ENCODE measurements around the gene DNMT3A. TPM values are rescaled to one million over a fixed set of nuclear protein-coding genes. Genes with fewer than 3 reads are reported as not detected.

The DNMT3A gene
- total and polyA plus RNA-seq, 4 donors: 33.7 to 52.3 (median 43.0) TPM

DNA sequence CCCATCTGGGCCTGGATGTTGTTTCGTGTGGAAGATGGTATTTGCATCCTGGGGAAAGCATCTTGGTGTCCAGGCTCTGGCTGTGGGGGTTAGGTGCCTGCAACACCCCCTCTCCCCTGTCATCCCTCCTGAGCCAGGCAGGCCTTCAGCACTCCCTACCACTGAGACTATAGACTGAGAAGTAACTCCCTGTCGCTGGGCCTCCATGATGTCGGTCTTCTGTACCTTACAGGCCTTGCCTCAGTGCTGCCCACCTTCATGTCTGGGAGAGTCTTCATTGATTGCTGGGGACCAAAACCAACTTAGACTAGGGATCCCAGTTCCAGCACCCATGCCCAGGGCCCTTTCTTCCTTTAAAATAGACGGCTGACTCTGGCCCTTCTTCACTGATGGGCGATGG is 33.1 kb upstream of the DNMT3A start:
- Histone ChIP-seq H3K27ac (ENCODE audit: low read depth, low read length) (no peak overlapping the region), H3K9me3 (ENCODE audit: control insufficient read depth, insufficient read depth, low read length) (no peaks in the 10 kb centered on the region), H3K4me1 (ENCODE audit: control insufficient read depth, insufficient read depth, low read length) (peaks cover 49% of the 10 kb centered on the region), H3K36me3 (ENCODE audit: control insufficient read depth, insufficient read depth, low read length) (peaks cover 19% of the 10 kb centered on the region), H3K27me3 (ENCODE audit: control insufficient read depth, insufficient read depth, low read length) (no peaks in the 10 kb centered on the region), H3K4me3 (ENCODE audit: low read depth, low read length) (no peak overlapping the region)
- 96% methylated on average over 4 of the region's 5 CpGs for WGBS (ENCODE audit: insufficient coverage)
- no peak for DNase-seq (ENCODE audit: low read depth in 4 of 6, low spot score in 6 of 6)

DNA sequence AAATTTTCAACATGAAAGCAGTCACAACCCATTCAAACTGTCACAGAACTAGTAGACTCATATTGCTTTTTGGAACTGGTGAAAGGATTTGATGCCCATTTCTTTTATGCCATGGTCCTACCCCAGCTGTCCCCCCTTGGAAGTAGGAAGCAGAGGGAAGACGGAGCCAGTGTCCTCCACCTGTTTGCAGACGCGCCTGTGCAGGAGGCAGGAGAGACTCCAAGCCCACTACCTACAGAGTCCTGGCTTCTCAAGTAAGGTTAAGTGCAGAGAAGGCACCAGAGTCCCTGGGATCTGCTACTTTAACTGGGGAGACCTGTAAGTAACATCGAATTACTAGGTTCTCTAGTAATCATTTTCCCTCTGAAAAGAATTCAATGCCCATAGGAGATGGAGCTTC is 32.7 kb upstream of the DNMT3A start:
- no peaks in the 10 kb centered on the region for H3K9me3 ChIP-seq (ENCODE audit: control insufficient read depth, insufficient read depth, low read length)
- WGBS (ENCODE audit: insufficient coverage): 95% methylated on average over 3 of the region's 4 CpGs
- DNase-seq (ENCODE audit: low read depth in 4 of 6, low spot score in 6 of 6): no peak
- no peak overlapping the region for H3K27ac ChIP-seq (ENCODE audit: low read depth, low read length)
- no peaks in the 10 kb centered on the region for H3K27me3 ChIP-seq (ENCODE audit: control insufficient read depth, insufficient read depth, low read length)
- peaks cover 49% of the 10 kb centered on the region for H3K4me1 ChIP-seq (ENCODE audit: control insufficient read depth, insufficient read depth, low read length)
- H3K4me3 ChIP-seq (ENCODE audit: low read depth, low read length): no peak overlapping the region
- H3K36me3 ChIP-seq (ENCODE audit: control insufficient read depth, insufficient read depth, low read length): peaks cover 19% of the 10 kb centered on the region

DNA sequence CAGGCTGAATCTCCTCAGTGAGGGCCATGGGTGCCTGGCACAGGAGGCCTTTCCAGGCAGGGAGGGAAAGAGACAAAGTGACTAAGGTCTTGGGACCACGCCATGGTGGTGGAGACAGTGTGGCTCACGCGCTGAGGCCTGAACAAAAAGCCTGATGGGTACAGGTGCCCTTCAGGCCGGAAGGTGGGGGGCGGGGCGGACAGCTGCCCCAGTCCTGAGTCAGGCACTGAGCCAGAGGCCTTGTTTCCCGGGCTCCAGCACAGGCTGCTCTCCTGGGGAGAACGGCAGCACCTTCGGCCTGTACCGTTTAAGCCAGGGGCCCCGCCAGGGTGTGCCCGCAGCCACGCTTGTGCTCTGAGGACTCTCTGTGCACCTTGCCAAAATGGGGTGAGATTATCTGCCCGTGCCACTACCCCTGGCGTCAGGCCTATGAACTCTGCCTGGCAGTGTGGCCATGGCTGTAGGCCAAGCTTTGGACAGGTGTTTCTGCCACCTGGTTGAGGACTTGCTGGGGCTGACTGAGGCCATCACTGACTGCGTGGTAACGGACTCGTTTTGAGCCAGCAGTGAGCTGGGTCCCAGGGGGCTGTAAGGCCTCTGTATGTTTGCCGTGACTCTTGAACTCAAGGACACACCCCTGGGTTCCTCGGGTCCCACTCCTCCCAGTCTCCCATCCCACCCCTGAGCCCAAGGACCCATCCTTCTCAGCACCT is 31.7 kb upstream of the DNMT3A start:
- Histone ChIP-seq H3K36me3 (ENCODE audit: control insufficient read depth, insufficient read depth, low read length) (peaks cover 15% of the 10 kb centered on the region), H3K4me3 (ENCODE audit: low read depth, low read length) (no peak overlapping the region), H3K9me3 (ENCODE audit: control insufficient read depth, insufficient read depth, low read length) (no peaks in the 10 kb centered on the region), H3K27me3 (ENCODE audit: control insufficient read depth, insufficient read depth, low read length) (no peaks in the 10 kb centered on the region), H3K4me1 (ENCODE audit: control insufficient read depth, insufficient read depth, low read length) (peaks cover 53% of the 10 kb centered on the region), H3K27ac (ENCODE audit: low read depth, low read length) (no peak overlapping the region)
- 78% methylated on average over 20 of the region's 20 CpGs for WGBS (ENCODE audit: insufficient coverage)
- no peak for DNase-seq (ENCODE audit: low read depth in 4 of 6, low spot score in 6 of 6)

DNA sequence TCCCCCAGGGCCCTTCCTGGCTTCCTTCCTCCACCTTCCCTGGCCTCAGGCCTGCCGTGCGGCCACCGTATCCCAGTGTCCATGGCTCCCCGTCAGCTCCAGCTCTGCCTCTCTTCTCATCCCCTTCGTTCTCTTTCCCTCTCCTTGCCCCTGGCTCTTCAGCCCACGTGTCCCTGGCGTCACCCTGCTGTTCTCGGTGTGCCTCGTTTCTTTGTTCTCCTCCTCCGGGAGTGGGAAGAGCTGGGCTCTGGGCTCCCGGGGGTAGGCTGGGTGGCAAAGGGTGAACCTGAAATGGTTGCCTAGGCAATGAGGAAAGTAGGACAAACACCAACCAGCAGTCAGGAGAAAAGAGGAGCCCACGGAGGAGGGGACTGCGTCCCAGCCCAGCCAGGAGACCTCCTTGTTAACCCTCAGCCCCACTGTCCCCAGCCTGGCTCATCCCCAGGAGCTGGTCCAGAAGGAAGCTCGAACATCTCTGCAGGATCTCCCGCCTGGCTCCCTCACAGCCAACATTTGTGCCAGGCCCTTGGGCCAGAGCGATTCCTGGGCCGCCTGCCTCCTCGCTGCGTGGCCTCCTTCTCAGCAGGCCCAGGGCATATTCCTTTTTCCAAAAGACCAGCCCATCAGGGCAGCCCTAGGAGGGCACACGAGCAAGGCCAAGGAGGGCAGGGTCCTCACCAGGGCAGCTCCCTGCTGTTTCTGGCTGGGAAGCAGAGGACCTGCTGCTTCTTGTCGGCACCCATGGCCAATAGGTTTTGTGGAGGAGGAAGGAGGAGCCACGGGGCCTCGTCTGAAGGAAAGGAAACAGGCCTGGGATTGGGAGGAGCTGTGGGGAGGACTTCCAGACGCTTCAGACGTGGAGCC is 30.9 kb upstream of the DNMT3A start:
- no peaks in the 10 kb centered on the region for H3K27me3 ChIP-seq (ENCODE audit: control insufficient read depth, insufficient read depth, low read length)
- 52% methylated on average over 18 of the region's 25 CpGs for WGBS (ENCODE audit: insufficient coverage)
- H3K4me1 ChIP-seq (ENCODE audit: control insufficient read depth, insufficient read depth, low read length): peaks cover 52% of the 10 kb centered on the region
- DNase-seq (ENCODE audit: low read depth in 4 of 6, low spot score in 6 of 6): peak in 2 of 6 donors; percentile 43 to 46
- H3K9me3 ChIP-seq (ENCODE audit: control insufficient read depth, insufficient read depth, low read length): no peaks in the 10 kb centered on the region
- H3K4me3 ChIP-seq (ENCODE audit: low read depth, low read length): no peak overlapping the region
- H3K27ac ChIP-seq (ENCODE audit: low read depth, low read length): no peak overlapping the region
- peaks cover 12% of the 10 kb centered on the region for H3K36me3 ChIP-seq (ENCODE audit: control insufficient read depth, insufficient read depth, low read length)

DNA sequence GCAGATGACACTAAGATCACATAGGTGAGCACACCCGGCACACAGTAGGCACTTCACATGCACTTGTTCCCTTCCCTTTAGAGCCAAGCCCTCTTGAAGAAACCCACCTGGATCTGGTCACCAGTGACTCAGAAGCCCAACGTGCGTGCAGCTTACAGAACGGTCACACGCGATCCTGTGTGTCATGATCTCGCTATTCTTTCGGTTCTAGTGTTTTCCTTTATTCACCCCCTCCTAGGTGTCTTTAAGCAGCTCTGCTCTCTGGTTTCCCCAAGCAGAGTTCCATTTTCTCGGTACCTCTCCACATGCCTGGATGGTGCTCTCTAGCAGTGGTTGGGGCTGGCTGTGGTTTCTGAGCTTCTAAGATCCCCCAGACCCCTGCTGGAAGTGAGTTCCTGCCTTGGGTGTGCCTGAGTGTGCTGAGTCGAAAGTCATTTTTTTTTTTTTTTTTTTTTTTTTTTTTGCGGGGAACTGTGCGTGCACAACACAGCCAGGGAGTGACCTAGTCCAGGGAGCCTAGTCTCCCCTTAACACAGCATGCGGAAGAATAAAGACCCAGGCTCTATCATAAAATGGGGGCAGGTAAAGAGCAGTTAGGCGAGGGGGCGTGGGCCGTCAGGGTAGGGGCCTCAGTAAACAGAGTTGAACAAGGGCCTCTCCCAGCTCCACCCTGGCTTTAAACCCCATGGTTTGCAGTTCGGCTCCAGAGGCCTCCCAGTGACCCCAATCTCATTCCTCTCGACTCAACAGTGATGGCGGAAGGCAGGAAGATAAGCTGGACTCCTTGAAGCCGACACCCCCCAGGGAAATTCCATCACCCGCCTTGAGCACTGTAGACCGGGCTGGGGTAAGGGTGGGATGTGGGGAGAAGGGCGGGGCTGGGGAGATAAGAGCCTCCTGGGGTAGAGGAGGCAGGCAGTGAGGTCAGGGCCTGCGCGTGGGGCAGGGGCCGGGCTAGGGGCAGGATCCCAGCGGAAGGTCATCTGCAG is 29.8 kb upstream of the DNMT3A start:
- DNase-seq (ENCODE audit: low read depth in 4 of 6, low spot score in 6 of 6): no peak
- Histone ChIP-seq H3K4me3 (ENCODE audit: low read depth, low read length) (no peak overlapping the region), H3K4me1 (ENCODE audit: control insufficient read depth, insufficient read depth, low read length) (peaks cover 46% of the 10 kb centered on the region), H3K36me3 (ENCODE audit: control insufficient read depth, insufficient read depth, low read length) (peaks cover 12% of the 10 kb centered on the region), H3K27ac (ENCODE audit: low read depth, low read length) (no peak overlapping the region), H3K27me3 (ENCODE audit: control insufficient read depth, insufficient read depth, low read length) (no peaks in the 10 kb centered on the region), H3K9me3 (ENCODE audit: control insufficient read depth, insufficient read depth, low read length) (no peaks in the 10 kb centered on the region)
- 91% methylated on average over 17 of the region's 27 CpGs for WGBS (ENCODE audit: insufficient coverage)

DNA sequence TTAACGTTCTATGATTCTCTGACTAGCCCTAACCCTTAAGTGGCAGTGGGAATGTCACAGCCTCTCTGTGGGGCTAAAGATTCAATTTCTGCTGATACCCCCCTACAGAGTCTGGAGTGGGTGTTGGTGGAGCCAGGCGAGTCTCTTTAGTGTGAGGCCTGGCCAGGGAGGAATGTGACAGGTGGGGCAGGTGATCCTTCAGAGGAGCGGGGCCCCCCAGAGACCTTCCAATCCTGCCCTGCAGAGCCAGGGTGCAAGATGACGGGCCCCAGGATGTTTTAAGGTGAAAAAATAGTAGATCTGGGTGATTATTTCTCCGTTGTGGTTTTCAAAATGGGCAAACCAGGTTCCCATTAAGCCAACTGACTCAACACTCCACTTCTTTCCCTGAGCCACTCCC is 28.2 kb upstream of the DNMT3A start:
- H3K27me3 ChIP-seq (ENCODE audit: control insufficient read depth, insufficient read depth, low read length): no peaks in the 10 kb centered on the region
- no peak overlapping the region for H3K4me3 ChIP-seq (ENCODE audit: low read depth, low read length)
- no peaks in the 10 kb centered on the region for H3K9me3 ChIP-seq (ENCODE audit: control insufficient read depth, insufficient read depth, low read length)
- no peak overlapping the region for H3K27ac ChIP-seq (ENCODE audit: low read depth, low read length)
- DNase-seq (ENCODE audit: low read depth in 4 of 6, low spot score in 6 of 6): no peak
- WGBS (ENCODE audit: insufficient coverage): 94% methylated on average over 2 of the region's 5 CpGs
- peaks cover 10% of the 10 kb centered on the region for H3K36me3 ChIP-seq (ENCODE audit: control insufficient read depth, insufficient read depth, low read length)
- peaks cover 33% of the 10 kb centered on the region for H3K4me1 ChIP-seq (ENCODE audit: control insufficient read depth, insufficient read depth, low read length)

DNA sequence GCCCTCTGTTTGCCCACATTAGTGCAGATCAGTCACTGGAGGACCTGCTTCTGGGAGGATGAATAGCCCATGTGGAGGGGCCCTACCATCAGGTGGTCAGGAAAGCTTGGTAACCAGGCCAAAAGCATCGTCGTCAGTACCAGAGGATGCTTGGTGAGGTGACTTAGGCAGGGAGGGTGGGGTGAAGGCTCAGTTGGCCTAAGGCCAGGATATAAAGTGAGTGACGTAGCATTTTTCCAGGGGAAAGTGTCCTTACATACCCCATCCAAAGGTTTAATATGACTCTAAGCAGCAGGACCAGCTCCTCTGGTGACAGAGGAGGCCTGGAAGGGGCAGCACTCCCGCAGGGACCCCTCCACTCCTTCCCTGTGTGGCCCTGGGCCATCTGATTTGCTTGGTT is 27.7 kb upstream of the DNMT3A start:
- Histone ChIP-seq H3K36me3 (ENCODE audit: control insufficient read depth, insufficient read depth, low read length) (peaks cover 7% of the 10 kb centered on the region), H3K27ac (ENCODE audit: low read depth, low read length) (no peak overlapping the region), H3K4me1 (ENCODE audit: control insufficient read depth, insufficient read depth, low read length) (peaks cover 33% of the 10 kb centered on the region), H3K9me3 (ENCODE audit: control insufficient read depth, insufficient read depth, low read length) (no peaks in the 10 kb centered on the region), H3K4me3 (ENCODE audit: low read depth, low read length) (no peak overlapping the region), H3K27me3 (ENCODE audit: control insufficient read depth, insufficient read depth, low read length) (no peaks in the 10 kb centered on the region)
- WGBS (ENCODE audit: insufficient coverage): 75% methylated on average over 1 of the region's 4 CpGs
- no peak for DNase-seq (ENCODE audit: low read depth in 4 of 6, low spot score in 6 of 6)

DNA sequence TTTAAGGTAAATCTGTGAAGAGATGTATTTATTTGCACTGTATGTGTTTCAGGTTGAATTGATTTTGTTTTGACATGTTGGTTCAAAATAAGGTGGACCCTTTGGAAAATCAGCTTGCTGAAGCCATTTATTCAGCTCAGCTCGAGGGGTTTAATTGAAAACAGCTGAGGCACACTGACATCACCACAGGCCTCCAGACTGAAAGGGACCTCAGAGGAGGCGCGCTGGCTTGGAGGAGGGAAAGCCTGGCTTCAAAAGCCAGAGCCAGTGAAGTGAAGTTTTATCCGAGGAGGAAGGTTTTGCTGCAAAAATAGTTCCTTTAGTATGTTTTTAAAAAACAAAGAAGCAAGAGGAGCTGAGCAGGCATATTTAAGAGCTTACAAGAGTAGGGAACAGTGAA is 26.9 kb upstream of the DNMT3A start:
- peaks cover 31% of the 10 kb centered on the region for H3K4me1 ChIP-seq (ENCODE audit: control insufficient read depth, insufficient read depth, low read length)
- WGBS (ENCODE audit: insufficient coverage): 64% methylated on average over 4 of the region's 4 CpGs
- H3K4me3 ChIP-seq (ENCODE audit: low read depth, low read length): no peak overlapping the region
- H3K27ac ChIP-seq (ENCODE audit: low read depth, low read length): no peak overlapping the region
- H3K27me3 ChIP-seq (ENCODE audit: control insufficient read depth, insufficient read depth, low read length): no peaks in the 10 kb centered on the region
- peak in 2 of 6 donors; percentile 45 to 61 for DNase-seq (ENCODE audit: low read depth in 4 of 6, low spot score in 6 of 6)
- H3K36me3 ChIP-seq (ENCODE audit: control insufficient read depth, insufficient read depth, low read length): peaks cover 7% of the 10 kb centered on the region
- no peaks in the 10 kb centered on the region for H3K9me3 ChIP-seq (ENCODE audit: control insufficient read depth, insufficient read depth, low read length)

DNA sequence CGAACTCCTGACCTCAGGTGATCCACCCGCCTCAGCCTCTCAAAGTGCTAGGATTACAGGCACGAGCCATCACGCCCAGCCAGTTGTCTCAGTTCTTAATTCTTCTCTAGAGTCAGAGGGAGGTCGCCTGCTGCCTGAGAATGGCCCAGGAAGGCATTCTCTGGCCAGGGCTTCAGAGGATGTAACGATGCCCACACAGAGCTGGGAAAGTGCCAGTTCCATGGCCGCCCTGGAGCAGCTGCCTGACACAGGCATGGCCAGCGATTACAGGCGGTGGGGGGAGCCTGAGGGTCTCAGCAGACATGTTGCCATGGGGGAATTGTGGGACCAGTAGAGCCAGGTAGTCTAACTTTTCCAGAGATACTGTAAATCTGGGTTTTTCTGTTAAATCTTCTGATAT is 25.6 kb upstream of the DNMT3A start:
- H3K27ac ChIP-seq (ENCODE audit: low read depth, low read length): no peak overlapping the region
- peak in 1 of 6 donors; percentile 41 for DNase-seq (ENCODE audit: low read depth in 4 of 6, low spot score in 6 of 6)
- peaks cover 18% of the 10 kb centered on the region for H3K4me1 ChIP-seq (ENCODE audit: control insufficient read depth, insufficient read depth, low read length)
- no peaks in the 10 kb centered on the region for H3K36me3 ChIP-seq (ENCODE audit: control insufficient read depth, insufficient read depth, low read length)
- H3K4me3 ChIP-seq (ENCODE audit: low read depth, low read length): no peak overlapping the region
- WGBS (ENCODE audit: insufficient coverage): 67% methylated on average over 7 of the region's 9 CpGs
- no peaks in the 10 kb centered on the region for H3K27me3 ChIP-seq (ENCODE audit: control insufficient read depth, insufficient read depth, low read length)
- H3K9me3 ChIP-seq (ENCODE audit: control insufficient read depth, insufficient read depth, low read length): no peaks in the 10 kb centered on the region
